TTC549 (cell line): ENCODE results near the gene PLA2G2C.

Experiments
- FAIRE-seq: peaks from 2 replicates; lab custom pipeline; 2012; peaks lifted over from hg19 to GRCh38; lab: Jason Lieb, UNC

The PLA2G2C gene

DNA sequence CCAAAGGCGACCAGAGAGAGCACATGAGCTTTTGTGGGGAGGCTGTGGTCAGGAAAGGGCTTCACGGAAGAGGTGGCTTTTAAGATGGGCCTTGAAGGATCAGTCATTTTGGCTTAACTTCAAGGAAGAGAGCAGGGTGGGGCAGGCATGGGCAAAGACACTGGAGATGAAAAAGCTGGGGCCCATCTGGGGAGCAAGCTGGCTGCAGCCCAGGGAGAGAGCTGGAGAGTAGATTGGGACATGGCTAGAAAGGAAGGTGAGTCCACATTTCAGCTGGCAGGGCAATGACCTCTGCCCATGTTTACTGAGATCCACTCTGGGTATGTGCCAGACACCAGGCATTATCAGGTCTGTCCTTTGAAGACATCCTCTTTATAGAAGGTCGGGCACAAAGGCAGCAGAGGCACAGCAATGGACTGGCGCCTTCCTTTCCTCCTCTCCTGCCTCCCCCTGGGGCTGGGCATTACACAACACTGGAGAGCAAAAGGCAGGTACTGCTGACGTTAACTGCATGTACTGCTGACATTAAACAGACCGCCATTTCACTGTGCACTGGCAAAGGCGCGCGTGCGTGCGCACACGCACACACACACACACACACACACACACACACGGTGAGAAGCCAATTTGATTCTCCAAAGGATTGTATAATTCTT, 2.6 kb downstream of the PLA2G2C start:
- no peak for FAIRE-seq

DNA sequence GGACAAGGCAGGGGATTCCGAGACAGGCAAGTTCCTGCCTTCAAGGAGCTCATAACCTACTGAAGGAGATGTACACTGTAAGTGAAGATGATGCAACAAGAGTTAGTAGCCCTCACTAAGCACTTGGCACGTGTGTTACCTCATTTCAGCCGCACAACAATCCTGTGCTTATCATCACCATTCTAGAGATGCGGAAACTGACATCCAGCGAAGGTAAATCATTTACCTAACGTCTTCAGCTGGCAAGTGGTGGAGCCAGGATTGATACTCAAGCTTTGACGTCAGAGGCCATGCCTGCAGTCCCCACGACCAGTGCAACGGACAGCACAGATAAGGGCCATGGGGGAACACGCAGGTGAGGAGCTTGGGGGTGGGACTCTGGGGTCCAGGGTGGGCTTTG, 3.3 kb downstream of the PLA2G2C start:
- no peak for FAIRE-seq

DNA sequence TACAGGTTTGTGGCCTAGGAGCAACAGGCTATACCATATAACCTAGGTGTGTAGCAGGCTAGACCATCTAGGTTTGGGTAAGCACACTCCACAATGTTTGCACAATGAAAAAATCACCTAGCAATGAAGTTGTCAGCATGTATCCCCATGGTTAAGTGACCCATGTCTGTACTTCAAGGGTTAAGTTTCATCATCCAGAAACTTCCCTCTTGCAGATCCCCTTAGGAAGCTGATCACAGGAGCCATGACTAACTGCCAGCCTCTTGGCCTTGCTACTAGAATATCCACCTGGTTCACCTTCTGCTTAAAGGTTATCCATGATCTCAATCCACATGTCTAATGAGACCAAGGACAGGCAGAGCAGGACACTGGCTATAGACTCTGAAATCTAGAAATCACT, 3.9 kb downstream of the PLA2G2C start:
- no peak for FAIRE-seq

DNA sequence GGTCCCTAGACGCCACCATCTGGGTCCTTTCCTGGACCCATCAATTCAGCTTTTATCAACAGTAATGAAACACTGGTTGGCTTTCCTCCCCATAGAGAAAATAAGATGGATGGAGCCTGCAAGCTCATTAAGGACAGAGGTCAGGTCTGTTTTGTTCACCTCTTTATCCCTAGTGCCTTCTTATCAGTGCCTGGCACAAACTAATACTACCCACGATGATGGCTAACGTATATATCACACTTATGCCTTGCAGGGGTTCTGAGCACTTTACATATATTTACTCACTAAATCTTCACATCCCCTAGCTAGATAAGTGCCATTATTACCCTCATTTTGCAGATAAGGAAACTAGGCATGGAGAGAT, 5.5 kb downstream of the PLA2G2C start:
- FAIRE-seq: no peak

DNA sequence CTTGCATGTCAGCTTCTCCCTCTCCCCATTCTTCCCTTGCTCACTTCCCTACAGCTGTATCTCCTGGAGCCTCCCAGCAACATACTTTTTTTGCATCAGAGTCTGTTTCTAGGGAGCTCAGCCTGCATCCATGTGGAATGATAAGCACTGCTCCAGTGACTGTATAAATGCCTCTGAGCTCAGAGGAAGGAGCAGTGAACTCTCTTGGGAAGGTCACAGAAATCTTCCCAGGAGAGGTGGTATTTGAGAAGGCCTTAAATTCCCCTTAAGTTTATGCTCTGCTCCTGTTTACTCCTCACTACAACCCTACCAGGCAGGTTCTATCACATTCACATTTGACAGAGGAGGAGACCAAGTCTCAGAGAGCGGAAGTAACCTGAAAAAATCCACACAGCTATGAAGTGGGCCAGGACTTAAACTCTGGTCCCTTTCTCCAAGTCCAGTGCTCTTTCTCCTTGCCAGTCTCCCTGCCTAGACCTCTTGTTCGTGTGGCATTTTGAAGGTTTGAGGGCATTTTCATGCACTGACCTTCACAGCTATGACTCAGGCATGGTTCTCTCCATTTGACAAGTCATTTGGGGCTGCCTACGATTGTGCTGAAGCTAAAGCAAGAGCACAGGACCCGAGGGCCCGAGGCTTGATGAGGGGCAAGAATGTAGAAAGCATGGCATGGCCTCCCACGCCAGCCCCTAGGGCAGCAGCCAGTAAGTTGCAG, 6.0 kb downstream of the PLA2G2C start:
- no peak for FAIRE-seq

DNA sequence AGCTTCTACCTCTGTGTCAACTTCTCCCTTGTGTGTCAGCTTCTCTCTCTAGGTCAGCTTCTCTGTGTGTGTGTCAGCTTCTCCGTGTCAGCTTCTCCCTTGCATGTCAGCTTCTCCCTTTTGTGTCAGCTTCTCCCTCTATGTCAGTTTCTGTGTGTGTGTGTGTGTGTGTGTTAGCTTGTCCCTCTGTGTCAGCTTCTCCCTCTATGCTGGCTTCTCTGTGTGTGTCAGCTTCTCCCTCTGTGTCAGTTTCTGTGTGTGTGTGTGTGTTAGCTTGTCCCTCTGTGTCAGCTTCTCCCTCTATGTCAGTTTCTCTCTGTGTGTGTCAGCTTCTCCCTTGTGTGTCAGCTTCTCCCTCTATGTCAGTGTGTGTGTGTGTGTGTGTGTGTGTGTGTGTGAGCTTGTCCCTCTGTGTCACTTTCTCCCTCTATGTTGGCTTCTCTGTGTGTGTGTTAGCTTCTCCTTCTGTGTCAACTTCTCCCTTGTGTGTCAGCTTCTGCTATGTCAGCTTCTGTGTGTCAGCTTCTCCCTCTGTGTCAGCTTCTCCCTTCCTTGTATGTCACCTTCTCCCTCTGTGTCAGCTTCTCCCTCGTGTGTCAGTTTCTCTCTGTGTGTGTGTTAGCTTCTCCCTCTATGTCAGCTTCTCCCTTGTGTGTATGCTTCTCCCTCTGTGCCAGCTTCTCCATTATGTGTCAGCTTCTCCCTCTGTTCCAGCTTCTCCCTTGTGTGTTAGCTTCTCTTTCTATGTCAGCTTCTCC, 6.8 kb downstream of the PLA2G2C start:
- FAIRE-seq: no peak

DNA sequence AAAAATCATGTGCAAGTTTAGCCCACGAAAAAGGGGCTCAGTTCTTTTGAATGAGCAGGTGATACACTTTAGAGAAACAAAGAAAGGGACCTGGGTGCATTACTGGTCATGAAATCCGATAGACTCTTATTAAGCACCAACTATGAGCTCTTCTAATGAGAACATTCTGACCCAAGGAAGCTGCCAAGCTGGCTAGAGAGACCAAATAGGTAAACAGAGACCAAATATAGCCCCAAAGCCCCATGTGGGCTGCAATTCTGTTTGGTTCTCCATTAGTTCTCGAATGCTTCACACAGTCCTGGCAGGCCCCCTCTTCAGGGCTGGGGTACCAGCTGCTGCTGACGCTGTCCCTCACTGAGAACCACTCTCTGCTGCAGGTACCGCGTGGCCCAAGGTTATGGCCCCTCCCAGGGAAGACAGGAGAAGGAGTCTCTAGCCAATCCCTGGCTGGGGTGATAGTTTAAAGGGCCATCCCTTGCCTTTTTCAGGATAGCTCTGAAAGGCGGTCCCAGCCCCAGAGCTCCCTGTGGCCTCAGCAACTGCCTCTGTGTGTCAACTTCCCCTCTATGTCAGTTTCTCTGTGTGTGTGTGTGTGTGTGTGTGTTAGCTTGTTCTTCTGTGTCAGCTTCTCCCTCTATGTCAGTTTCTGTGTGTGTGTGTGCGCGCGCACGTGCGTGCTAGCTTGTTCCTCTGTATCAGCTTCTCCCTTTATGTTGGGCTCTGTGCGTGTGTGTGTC, 7.5 kb downstream of the PLA2G2C start:
- FAIRE-seq: no peak

DNA sequence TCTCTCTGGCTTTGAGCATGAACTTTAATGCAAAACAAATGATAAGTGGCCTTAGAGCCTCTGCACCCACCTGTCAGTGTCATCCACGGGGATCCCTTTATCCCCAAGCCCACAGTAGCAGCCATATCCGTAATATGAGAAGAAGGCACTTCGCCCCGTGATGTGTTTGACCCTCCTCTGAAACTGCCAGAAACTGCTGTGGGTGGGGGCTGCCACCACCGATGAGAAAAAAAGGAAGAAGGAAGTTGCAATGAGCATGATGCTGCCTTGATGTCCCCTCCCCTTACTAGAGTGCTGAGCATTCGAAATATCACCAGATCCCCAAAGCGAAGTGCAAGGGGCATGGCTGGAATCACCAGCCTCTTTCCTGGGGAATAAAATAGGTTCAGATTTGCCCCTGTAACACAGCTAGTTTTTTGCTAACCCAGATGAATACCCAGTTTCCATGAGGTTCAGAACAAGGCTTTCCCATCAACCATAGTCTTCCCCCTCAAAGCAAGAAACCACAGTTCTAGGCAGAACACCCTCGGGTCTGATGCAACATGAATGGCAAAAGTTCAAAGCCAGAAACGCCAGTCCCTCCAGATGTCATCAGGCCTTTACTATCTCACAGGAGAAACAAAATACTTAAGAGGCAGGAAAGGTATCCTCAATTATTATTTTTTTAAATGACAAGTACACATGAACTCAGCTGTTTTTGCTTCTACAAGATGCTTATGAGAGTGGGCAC, 11.2 kb downstream of the PLA2G2C start:
- no peak for FAIRE-seq

DNA sequence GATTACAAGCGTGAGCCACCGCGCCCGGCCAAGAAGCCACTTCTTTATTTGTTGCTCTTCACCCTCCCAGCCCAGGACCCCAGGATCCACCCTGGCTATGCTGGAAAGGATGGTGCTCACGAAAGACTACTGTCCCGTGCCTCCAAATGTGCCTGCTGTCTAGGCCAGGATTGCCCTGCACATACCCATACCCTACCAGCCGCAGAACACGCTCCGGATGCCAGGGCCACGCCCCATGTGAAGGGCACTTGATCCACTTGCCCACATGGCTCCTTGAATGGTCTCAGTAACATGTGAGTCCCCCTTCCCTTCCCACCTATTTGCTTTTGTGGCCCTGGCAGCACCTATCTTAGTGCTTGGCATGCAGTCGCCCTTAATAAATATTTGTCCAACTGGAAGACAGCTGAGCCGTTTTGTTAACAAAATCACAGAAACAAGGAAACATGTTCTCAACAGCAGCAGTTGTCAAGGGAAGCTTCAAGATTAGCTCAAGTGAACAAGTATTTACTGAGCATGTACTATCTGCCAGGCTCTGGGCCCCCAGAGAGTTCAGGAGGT, 14.2 kb downstream of the PLA2G2C start:
- no peak for FAIRE-seq

DNA sequence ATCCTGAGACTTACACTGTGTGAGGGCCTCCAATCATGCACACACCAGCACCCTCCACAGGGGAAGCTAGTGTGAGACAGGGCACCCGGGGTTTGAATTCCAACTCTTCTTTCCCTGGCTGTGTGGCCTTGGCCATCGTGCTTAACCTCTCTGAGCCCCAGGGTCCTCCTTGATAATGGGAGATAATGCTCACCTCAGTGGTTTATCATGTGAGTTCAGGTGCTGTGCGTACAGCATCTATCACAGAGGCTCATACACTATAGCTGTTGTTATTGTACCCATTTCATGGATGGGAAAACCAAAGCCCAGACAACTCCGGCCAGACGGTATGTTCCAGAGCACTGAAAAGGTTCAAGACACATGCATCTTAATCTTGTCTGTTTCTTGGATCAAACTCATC, 16.4 kb downstream of the PLA2G2C start:
- no peak for FAIRE-seq

DNA sequence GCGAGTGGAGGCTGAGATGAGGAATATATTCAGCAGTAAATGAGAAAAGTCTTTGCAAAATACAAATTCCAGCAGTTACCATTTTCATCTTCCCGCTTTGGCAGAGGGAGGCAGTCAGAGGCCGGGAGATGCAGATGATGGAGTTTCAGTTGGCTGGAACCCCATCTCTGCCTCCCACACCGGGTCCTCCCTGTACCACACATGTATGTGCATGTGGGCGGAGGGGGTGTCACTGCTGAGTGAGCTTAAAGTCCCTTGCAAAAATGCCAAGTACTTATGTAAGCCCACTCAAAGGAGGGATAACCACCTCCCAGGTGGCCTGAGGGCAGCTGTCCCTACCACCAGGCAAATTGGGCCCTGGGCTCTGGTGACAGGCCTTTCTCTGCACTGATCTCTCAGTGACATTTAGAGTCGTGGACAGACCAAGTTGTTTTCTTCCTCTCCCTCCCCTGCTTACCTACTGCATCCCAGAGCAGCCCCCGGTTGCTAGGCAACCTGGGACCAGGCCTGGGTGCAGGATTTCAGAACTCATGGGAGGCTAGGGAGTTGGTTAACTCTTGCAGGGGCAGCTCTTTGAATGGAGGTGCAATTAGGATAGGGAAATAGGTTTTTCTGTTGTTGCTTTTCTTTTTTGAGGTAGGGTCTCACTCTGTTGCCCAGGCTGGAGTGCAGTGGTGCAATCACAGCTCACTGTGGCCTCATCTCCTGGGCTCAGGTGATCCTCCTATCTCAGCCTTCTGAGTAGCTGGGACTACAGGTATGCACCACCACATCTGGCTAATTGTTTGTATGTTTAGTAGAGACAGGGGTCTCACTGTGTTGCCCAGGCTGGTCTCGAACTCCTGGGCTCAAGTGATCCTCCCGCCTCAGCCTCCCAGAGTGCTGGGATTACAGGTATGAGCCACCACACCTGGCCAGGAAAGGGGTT, 17.5 kb downstream of the PLA2G2C start:
- FAIRE-seq: no peak

DNA sequence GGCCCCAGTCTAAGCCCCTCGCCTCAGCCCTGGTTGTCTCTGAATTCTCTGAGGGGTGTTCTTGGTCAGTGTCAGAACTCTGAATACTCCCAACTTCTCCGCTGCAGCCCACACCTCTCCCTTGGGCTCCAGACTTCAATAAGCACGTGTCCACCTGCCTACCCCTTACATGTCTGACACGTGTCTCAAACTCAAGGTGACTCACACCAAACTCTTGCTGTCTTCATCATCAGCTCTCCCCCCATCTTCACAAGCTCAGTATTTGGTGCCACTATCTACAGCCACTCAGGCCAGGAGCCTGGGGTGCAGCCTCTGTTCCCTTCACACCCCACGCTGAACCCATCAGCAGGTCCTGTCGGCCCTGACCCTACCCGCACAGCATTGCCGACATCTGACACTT, 19.2 kb downstream of the PLA2G2C start:
- FAIRE-seq: no peak

DNA sequence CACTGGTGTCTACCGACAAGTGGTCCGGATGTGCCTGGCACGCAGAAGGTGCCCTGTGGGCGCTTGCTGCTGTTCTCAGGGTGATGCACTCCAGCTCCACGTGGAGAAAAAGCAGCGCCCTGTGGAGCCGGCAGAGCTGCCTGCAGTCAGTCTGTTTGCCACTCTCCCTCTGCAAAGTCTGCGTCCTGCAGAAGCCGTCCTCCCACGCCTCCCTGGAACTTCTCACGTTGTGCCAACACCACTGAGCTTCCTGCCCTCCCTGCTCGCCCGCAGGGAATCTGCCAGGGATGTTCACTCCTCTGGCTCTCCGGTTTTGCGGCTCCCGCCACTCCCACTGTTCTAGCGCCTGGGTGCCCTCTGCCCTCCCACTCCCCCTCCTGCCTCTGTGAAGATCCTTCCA, 20.3 kb downstream of the PLA2G2C start:
- no peak for FAIRE-seq

DNA sequence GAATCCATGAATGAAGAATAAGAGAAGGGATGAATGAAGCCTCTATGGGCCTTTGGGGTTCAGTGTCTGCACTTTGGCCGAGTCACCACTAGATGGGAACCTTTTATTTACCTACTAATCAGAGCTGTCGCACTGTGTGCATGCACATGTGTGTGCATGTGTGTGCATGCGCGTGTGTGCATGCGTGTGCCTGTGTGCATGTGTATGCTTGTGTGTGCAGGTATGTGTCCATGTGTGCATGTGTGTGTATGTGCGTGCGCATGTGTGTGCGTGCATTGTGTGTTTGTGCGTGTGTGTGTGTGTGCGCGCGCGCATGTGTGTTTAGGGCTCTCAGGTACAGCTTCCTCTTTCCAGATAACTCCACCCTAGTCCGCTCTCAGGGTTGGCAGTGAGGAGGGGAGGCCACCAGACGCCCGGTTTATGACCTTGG, 20.8 kb downstream of the PLA2G2C start:
- no peak for FAIRE-seq

DNA sequence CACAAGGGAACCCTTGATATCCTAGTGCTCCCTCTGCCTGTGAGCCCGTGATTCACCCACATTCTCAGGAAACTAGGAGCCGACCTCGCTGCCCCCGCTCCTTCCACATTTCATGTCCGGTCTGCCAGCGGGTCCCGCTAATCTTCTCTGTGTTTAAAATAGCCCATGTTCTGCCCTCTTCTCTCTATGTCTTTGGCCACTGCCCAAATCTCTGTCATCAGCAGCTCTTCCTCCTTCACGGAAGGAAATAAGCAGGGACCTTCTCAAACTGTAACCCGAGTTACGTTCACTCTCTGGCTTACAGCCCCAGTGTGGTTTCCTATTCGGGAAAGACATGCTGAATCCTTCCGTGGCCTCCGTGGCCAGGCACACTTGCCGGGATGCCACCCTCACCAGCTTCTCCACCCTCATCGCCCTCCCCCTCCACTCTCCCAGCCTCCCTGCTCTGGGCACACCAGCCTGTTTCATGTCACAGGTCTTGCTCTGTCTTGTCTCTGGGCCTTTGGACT, 21.6 kb downstream of the PLA2G2C start:
- FAIRE-seq: no peak

DNA sequence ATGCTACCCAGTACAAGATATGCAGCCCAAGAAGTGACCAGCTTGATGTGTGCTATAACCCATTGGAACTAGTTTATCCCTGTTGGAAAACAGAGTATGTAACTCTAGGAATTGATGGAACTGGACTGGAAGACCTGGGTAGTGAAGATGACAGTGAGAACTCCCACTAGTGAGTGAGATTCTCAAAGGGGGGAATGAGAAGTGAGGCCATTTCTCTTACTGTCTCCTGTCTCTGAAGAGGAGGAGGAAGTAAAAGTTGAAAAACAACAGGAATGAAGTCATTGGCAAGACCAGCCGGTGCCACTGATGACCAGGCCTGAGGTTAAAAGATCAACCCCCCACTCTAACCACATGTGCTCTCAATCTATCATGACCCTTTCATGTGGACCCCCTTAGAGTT, 26.3 kb downstream of the PLA2G2C start:
- FAIRE-seq: no peak

DNA sequence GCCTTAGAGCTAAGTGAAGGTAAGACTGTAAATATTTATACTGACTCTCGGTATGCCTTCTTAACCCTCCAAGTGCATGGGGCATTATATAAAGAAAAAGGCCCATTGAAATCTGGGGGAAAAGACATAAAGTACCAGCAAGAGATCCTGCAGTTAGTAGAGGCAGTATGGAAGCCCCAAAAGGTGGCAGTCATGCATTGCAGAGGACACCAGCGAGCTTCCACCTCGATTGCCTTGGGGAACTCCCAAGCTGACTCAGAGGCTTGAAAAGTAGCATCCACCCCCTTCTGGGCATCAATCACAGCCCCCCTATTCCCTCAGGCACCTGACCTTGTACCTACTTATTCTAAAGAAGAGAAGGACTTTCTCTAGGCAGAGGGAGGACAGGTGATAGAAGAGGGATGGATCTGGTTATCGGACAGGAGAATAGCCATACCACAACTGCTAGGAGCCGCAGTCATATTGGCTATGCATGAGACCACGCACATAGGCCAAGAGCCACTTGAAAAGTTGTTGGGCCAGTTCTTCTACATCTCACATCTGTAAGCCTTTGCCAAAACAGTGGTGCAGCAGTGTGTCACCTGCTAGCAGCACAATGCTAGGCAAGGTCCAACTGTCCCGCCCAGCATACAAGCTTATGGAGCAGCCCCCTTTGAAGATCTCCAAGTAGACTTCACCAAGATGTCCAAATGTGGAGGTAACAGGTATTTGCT, 27.8 kb downstream of the PLA2G2C start:
- no peak for FAIRE-seq

DNA sequence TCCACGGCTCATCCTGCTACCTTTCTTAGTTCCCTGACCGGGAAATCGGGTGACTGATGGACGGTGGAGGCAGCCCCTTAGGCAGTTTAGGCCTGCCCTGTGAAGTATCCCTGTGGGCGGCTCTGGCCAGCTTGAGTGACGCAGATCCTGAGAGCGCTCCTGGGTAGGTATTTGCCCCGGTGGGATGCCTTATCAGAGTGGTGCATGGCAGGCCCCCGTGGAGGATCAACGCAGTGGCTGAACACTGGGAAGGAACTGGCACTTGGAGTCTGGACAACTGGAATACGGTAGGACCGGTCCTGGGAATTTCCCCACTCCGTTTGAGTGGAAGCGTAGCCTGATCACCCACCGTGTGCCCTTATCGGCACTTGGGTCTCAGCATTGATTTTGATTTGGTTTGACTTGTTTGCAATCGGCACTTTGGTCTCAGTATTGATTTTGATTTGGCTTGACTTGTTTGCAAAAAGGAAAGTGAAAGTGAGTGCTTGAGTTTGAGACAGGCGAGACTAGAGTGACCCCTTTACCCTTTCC, 32.0 kb downstream of the PLA2G2C start:
- no peak for FAIRE-seq

DNA sequence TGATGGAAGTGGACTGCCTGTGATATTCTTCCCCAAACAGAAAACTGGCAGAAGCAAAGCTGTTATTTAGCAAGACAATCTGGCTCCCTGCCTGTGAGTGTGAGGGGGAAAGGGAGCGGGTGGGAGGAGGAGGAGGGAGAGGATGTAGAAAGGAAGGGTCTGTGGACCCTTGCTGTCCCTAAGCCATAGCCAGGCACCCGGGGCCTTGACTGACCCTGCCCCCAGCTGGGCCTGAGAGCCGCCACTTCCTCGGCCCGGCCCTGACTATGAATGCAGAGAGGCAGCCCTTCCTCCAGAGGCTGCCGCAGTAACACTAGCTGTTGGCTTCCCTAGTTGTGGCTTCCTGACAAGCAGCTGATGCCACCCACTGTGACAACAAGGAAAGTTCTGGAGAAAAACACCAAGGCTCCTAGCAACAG, 33.3 kb downstream of the PLA2G2C start:
- FAIRE-seq: no peak

DNA sequence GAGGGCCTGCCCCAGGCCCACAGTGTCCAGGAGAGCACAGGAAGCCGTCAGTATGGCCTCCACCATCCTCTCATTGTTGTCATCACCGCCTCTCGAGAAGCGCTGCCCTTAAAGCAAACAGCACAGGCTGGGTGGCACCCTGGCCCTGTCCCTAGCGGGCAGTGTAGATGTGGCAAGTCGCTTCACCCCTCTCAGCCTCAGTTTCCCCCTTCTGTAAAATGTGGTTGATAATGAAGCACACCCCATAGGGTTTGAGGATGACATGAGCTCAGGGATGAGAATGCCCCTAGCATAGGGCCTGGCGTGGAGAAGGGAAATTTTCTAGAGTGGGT, 33.8 kb downstream of the PLA2G2C start:
- no peak for FAIRE-seq
